GM21515 (cell line): ENCODE results near the gene RALGAPA2.

Source experiments
- ATAC-seq: cut with Tn5 transposase; IDR thresholded peaks from one replicate; pipeline ENCODE4 v1.9.1; 2021; ENCODE audit not compliant: unreplicated experiment

Gene RALGAPA2

GRCh38 chr20:20585146-20585545, 127.3 kb downstream of the RALGAPA2 start:
- no peak for ATAC-seq

- no peak for ATAC-seq
Measured at GRCh38 chr20:20582734-20583133, 129.7 kb downstream of the RALGAPA2 start.

GRCh38 chr20:20580139-20580538, 132.3 kb downstream of the RALGAPA2 start:
- ATAC-seq = no peak

GRCh38 chr20:20578838-20579237, 133.6 kb downstream of the RALGAPA2 start:
- ATAC-seq = no peak

- no peak for ATAC-seq
Measured at GRCh38 chr20:20573797-20574196, 138.6 kb downstream of the RALGAPA2 start.

DNA sequence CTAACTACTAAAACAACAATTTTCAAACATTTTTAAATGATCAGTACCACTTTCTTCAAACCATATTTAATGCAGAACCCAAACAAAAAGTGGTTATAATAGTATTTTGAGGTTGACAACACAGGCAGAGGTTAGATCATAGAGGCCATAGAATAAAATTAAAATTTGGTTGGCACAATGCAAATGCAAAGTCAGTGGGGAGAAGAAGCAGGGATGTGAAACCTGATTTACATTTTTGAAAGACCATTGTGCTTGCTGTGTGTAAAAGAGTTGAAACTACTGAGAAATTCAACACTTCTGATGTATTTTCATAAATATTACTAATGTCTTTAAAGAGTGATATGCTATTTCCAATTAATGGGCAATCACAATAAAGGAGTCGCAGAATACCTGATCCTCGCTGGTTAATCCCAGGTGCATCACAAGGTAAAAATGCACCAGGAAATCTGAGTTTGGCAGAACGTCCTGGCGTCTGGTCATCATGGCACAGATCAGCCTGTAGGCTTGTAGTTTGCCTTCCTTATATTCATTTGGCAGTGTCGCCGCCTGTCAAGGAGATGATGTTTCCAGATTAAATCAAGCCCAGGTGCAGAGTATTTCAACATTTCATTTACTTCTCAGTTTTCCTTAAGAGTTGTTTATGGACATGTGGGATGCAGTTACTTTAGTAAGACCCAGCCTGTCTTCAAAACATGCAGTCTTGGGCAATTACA, 141.2 kb downstream of the RALGAPA2 start:
- no peak for ATAC-seq

DNA sequence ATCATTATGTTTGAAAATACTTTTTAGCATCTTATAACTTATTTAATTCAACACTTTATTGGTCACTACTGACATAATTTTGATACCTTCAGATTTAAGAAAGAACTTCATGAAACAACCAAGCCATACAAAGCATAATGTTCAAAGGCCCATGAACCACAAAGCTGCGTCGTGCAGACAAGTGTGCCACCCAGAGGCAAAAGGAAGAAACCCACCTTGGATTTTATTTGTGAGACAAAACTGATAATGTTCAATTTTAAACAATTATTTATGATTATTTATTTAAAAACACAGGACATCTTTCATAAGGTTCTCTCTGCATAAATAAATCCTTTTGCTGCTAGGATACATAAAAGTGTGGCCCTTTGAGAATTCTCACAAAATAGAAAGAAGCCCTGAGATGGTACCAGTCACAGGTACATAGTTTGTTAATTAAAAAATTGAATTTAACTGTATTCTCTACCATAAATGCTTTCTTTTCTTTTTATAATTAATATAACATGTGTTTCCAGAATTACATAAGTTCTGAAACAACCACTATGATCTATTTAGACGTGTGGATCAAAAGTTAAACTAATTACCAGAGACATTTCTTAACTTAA, 143.7 kb downstream of the RALGAPA2 start:
- no peak for ATAC-seq

DNA sequence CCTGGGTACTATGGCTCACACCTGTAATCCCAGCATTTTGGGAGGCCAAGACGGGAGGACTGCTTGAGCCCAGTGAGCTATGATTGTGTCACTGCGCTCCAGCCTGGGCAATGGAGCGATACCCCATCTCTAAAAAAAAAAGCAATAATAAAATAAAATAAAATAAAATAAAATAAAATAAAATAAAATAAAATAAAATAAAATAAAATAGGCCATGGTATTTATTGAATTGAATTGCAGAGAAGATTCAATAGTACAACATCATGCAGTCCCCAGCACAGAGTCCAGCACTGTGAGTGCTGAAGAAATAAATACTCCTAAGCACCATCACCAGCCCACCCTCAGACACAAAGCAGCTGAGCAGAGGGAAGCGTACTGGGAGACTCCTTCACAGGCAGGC, 144.7 kb downstream of the RALGAPA2 start:
- no peak for ATAC-seq

DNA sequence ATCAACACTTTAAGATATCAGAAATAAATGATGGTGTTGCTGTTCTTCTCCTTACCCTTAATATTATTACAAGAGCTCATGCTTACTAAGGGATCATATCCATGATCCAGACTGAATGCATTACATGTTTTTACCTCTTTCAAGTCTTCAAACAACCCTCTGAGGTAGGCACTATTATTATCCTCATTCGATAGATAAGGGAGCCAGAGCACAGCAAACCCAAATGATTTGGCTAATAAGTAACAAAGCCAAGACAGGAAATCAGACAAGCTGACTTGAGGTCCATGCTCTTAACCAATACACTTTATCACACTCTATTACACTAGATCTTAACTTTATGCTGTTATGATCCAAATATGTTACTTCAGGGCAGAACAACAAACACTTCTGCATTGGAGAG, 145.9 kb downstream of the RALGAPA2 start:
- ATAC-seq = no peak

GRCh38 chr20:20564279-20564678, 148.2 kb downstream of the RALGAPA2 start:
- ATAC-seq = no peak

GRCh38 chr20:20562507-20562906, 149.9 kb downstream of the RALGAPA2 start:
- no peak for ATAC-seq

- no peak for ATAC-seq
Measured at GRCh38 chr20:20561841-20562240, 150.6 kb downstream of the RALGAPA2 start.

GRCh38 chr20:20561172-20561571, 151.3 kb downstream of the RALGAPA2 start:
- ATAC-seq = no peak

DNA sequence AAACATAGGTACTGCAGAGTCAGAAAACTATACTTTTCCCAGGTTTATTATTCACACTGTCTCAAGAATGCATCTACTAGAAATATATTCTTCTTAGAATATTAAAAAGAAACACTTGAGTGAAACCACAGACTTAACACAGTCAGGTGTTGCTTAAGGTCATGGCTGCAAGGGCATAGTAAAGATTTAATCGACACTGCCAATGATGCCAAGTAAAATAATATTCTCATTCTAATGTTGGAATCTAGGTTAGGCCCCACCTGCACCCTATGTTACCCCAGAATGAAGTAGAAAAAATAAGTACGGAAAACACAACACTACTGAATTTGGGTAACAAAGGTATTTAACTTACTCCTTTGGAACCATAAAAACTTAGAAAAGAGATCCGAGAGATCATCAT, 155.0 kb downstream of the RALGAPA2 start:
- ATAC-seq = no peak

DNA sequence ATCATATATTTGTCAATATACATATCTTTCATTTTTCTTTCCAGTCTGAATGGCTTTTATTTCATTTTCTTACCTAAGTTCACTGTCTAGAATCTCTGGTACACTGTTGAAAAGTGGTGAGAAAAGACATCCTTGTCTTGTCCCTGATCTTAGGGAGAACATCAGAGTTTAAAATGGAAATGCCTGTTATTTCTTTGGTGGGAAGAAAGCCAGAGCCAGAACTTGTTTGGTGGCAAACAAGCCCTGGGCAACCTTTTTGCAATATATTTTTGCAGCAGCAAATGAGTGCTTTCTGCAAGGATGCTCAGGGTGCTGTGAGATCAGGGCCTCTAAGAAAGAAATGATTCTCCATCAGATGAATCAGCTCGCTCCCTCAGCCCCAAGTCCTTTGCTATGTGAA, 156.6 kb downstream of the RALGAPA2 start:
- no peak for ATAC-seq

GRCh38 chr20:20554951-20555350, 157.5 kb downstream of the RALGAPA2 start:
- ATAC-seq = no peak

DNA sequence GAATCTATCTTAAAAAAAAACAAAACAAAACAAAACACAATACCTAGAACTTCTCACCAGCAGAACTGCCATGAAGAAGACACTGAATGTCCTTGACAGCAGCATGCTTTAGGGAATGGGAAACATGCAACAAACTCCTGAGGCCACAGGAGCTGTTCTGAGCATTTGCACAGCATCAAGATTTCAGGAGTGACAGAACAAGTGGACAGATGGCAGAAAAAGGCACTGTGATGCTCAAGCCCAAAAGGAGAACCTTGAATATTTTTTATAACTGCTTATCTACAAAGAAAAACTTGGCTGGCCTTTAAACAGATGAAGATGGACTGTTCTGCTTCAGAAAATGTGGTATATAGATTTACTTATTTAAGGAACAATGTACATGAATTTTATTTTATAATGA, 158.9 kb downstream of the RALGAPA2 start:
- no peak for ATAC-seq

DNA sequence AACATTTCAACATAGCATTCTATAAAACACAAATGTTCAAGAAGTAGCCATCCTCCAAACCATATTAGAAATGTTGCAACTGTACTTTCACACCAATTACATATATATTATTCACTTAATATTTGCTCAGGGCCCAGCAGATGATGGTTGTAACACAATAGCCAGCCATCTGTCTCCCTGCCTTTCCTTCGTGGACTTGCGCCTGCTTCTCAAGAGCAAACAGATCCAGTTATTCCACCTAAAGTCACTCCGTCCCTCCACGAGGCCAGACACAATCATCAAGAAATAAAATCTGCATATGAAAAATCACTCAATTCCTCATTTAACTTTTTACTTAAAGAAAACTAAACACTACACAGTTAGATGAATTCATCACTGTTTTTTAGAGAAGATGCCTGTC, 160.4 kb downstream of the RALGAPA2 start:
- ATAC-seq = no peak

GRCh38 chr20:20551409-20551808, 161.0 kb downstream of the RALGAPA2 start:
- ATAC-seq = no peak

- no peak for ATAC-seq
Measured at GRCh38 chr20:20549704-20550103, 162.7 kb downstream of the RALGAPA2 start.

DNA sequence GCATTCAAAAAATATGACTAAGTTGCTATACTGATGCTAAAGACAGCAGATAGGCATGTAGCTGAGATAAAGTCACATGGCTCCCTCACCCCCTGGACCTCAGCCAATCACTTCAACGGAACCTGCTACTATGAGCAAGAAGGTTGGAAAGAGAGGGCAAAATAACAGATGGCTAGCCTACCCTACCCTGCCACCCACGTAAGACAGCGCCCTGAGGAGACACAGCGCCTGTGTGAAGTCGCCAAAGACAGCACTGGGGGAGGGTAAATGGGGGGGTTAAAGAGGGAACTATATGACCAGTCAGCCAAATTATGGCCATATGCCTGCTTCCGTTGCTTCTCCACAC, 163.2 kb downstream of the RALGAPA2 start:
- ATAC-seq = no peak

- no peak for ATAC-seq
Measured at GRCh38 chr20:20548527-20549266, 163.7 kb downstream of the RALGAPA2 start.
